MG63 (cell line): ENCODE results near the gene VPS11. TPM values are rescaled to one million over a fixed set of nuclear protein-coding genes. Genes with fewer than 3 reads are reported as not detected.
"Not testable (repeated sequence)": the region's sequence is repeated elsewhere in the genome, so short reads cannot be mapped to it uniquely, and the experiment has no call there.

Experiments
- DNase-seq: peaks from one replicate; pipeline ENCODE4 v3.0.0-alpha.2; 2020
- H3K27me3 ChIP-seq: fragments of 250-450 bp; sonication (Bioruptor Pico); 2 replicates; pipeline ENCODE4 v1.5.1; 2020; ENCODE audit warnings: mild to moderate bottlenecking, moderate library complexity
- H3K36me3 ChIP-seq: fragments of 250-450 bp; sonication (Bioruptor Pico); 2 replicates; pipeline ENCODE4 v1.5.1; 2020; ENCODE audit warnings: mild to moderate bottlenecking, moderate library complexity
- H3K4me3 ChIP-seq: fragments of 250-450 bp; sonication (Bioruptor Pico); 2 replicates; pipeline ENCODE4 v1.5.1; 2020; ENCODE audit warnings: mild to moderate bottlenecking, moderate library complexity
- H3K9me3 ChIP-seq: fragments of 250-450 bp; sonication (Bioruptor Pico); 2 replicates; pipeline ENCODE4 v1.5.1; 2020; ENCODE audit warnings: mild to moderate bottlenecking, moderate library complexity
- total RNA-seq: library from RNA; depleted of rRNA; stranded (reverse); fragments of >200 nt; shearing (Covaris generic); gene quantifications from 2 replicates; pipeline ENCODE4 v1.2.3, GENCODE V29; 2014; ENCODE audit warnings: low replicate concordance

The VPS11 gene
- total RNA-seq, 1 experiment from 2014 or later, result 14.2 TPM

GRCh38 chr11:119056421-119056999, 11.1 kb upstream of the VPS11 start:
- Histone ChIP-seq H3K27me3 (no peaks in the 10 kb centered on the region), H3K4me3 (peak overlapping the region; percentile 92), H3K36me3 (peaks cover 41% of the 10 kb centered on the region), H3K9me3 (no peaks in the 10 kb centered on the region)
- DNase-seq, result no peak

- peak within 1 kb of the TSS; percentile 92 for H3K4me3 ChIP-seq
Observed at GRCh38 chr11:119057000-119057769, 10.4 kb upstream of the VPS11 start, which contains the start of gene HYOU1. TSS of gene HYOU1 (minus strand) at chr11:119057205. CDS start at chr11:119056160, 1,045 bp downstream.

GRCh38 chr11:119059128-119059527, 8.5 kb upstream of the VPS11 start:
- not testable (repeated sequence) for H3K4me3 ChIP-seq, DNase-seq, H3K9me3 ChIP-seq, H3K27me3 ChIP-seq
- H3K36me3 ChIP-seq, result peaks cover 19% of the 10 kb centered on the region

More at GRCh38 chr11:119057000-119057769, 10.4 kb upstream of the VPS11 start, which contains the start of gene HYOU1:
- Histone ChIP-seq H3K9me3 (no peaks in the 10 kb centered on the region), H3K27me3 (no peaks in the 10 kb centered on the region), H3K36me3 (peaks cover 39% of the 10 kb centered on the region)
- DNase-seq, result peak; percentile 97

GRCh38 chr11:119061256-119061655, 6.4 kb upstream of the VPS11 start:
- Histone ChIP-seq H3K9me3 (no peaks in the 10 kb centered on the region), H3K36me3 (no peaks in the 10 kb centered on the region), H3K4me3 (no peak overlapping the region), H3K27me3 (no peaks in the 10 kb centered on the region)
- DNase-seq, result no peak

- H3K36me3 ChIP-seq, result no peaks in the 10 kb centered on the region
- H3K9me3 ChIP-seq, result no peaks in the 10 kb centered on the region
- H3K27me3 ChIP-seq, result no peaks in the 10 kb centered on the region
- H3K4me3 ChIP-seq, result no peak overlapping the region
- DNase-seq, result peak; percentile 38
Observed at GRCh38 chr11:119062779-119063178, 4.8 kb upstream of the VPS11 start.

GRCh38 chr11:119065369-119065768, 2.2 kb upstream of the VPS11 start:
- Histone ChIP-seq H3K4me3 (no peak overlapping the region), H3K9me3 (no peaks in the 10 kb centered on the region), H3K27me3 (no peaks in the 10 kb centered on the region), H3K36me3 (peaks cover 4% of the 10 kb centered on the region)
- DNase-seq, result no peak

GRCh38 chr11:119077839-119078238, 10.2 kb downstream of the VPS11 start:
- H3K36me3 ChIP-seq, result peaks cover 47% of the 10 kb centered on the region
- no peak for DNase-seq
- H3K9me3 ChIP-seq, result no peaks in the 10 kb centered on the region
- no peak overlapping the region for H3K4me3 ChIP-seq
- no peaks in the 10 kb centered on the region for H3K27me3 ChIP-seq

DNA sequence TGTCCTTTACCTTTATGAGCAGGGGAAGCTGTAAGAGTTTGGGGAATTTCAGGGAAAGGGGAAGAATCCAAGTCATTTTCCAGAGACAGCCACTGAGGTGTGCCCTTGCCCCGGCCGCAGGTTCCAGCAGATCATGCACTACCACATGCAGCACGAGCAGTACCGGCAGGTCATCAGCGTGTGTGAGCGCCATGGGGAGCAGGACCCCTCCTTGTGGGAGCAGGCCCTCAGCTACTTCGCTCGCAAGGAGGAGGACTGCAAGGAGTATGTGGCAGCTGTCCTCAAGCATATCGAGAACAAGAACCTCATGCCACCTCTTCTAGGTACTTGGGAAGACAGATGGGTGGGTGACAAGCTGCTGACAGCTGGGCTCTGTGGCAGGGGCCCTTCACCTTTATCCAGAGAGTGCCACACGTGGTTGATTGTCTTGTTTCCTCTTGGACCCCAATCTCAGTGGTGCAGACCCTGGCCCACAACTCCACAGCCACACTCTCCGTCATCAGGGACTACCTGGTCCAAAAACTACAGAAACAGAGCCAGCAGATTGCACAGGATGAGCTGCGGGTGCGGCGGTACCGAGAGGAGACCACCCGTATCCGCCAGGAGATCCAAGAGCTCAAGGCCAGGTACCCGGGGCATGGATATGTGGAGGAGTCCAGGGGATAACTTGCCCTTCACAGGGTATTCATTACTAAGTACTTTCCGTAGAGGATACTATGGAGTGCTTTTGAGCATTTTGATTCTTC, 11.2 kb downstream of the VPS11 start:
- no peak for DNase-seq
- Histone ChIP-seq H3K36me3 (peaks cover 37% of the 10 kb centered on the region), H3K4me3 (no peak overlapping the region)

GRCh38 chr11:119081682-119082260, 14.2 kb downstream of the VPS11 start:
- H3K36me3 ChIP-seq, result peaks cover 25% of the 10 kb centered on the region
- DNase-seq, result no peak
- H3K27me3 ChIP-seq, result no peaks in the 10 kb centered on the region
- no peak overlapping the region for H3K4me3 ChIP-seq
- no peaks in the 10 kb centered on the region for H3K9me3 ChIP-seq

More for the DNA sequence above, 11.2 kb downstream of the VPS11 start:
- Histone ChIP-seq H3K9me3 (no peaks in the 10 kb centered on the region), H3K27me3 (no peaks in the 10 kb centered on the region)

DNA sequence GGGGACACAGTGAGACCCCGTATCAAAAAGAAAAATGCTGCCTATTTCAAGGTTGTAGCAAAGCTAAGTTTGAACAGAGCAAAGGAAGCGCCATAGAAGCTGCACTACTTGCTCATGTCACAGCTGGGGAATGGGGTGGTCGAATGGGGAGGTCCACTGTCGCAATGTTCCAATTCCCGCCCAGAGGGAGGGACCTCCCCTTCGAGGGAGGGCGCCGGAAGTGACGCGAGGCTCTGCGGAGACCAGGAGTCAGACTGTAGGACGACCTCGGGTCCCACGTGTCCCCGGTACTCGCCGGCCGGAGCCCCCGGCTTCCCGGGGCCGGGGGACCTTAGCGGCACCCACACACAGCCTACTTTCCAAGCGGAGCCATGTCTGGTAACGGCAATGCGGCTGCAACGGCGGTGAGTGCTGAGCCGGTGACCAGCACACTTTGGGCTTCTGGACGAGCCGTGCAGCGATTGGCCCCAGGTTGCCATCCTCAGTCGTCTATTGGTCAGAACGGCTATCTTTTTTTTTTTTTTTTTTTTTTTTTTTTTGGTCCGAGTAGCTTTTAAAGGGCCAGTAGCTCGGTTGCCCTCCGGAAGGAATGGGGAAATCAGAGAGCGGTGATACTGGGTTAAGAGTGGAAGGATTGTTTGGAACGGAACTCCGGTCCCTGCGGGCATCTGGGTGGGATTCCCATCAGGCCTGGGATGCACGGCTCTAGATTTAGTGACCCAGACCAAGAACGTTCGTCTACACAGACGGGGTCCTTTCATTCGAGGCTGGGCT, 17.2 kb downstream of the VPS11 start, which contains the start of gene HMBS:
Gene HMBS (plus strand): TSS at position 219 of the 774 bp plus-strand sequence. CDS start 153 bp downstream, at position 372.
- Histone ChIP-seq H3K9me3 (no peaks in the 10 kb centered on the region), H3K4me3 (peak within 1 kb of the TSS; percentile 89), H3K27me3 (no peaks in the 10 kb centered on the region), H3K36me3 (peaks cover 12% of the 10 kb centered on the region)
- DNase-seq, result peak; percentile 90

- H3K9me3 ChIP-seq, result no peaks in the 10 kb centered on the region
- H3K36me3 ChIP-seq, result peaks cover 10% of the 10 kb centered on the region
- no peak for DNase-seq
- H3K4me3 ChIP-seq, result peak overlapping the region; percentile 89
- no peaks in the 10 kb centered on the region for H3K27me3 ChIP-seq
Observed at GRCh38 chr11:119085437-119085847, 17.8 kb downstream of the VPS11 start.

DNA sequence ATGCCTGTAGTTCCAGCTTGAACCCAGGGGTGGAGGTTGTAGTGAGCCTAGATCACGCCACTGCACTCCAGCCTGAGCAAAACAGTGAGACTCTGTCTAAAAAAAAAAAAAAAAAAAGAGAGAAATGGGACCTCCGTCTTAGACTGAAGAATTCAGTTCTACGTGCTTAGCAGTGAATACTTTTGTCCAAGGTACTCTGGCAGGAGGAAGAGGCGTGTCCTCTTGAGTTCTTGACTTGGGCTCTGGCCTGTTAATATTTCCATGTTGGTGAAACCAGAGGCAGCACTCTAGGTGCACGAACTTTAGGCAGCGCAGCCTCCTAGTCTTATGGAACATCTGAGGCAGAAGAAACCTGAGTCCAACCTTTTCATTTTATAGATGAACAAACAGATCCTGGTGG, 19.5 kb downstream of the VPS11 start:
- Histone ChIP-seq H3K4me3 (no peak overlapping the region), H3K36me3 (peaks cover 12% of the 10 kb centered on the region), H3K27me3 (no peaks in the 10 kb centered on the region), H3K9me3 (no peaks in the 10 kb centered on the region)
- no peak for DNase-seq

DNA sequence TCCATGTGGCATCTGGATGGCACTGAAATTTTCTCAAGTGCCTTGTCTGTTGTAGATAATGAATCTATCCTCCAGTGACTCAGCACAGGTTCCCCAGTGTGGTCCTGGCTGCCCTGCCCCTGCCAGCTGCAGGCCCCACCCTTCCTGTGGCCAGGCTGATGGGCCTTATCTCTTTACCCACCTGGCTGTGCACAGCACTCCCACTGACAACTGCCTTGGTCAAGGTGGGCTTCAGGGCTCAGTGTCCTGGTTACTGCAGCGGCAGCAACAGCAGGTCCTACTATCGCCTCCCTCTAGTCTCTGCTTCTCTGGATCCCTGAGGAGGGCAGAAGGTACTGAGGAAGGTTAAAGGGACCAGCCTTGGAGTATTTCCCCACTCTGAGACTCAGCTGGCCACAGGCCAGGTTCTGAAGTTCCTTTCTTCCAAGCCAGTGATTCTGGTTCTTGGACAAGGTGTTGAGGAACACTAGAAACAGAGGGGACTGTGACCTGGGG, 20.2 kb downstream of the VPS11 start:
- Histone ChIP-seq H3K36me3 (peaks cover 19% of the 10 kb centered on the region), H3K27me3 (no peaks in the 10 kb centered on the region), H3K4me3 (no peak overlapping the region), H3K9me3 (no peaks in the 10 kb centered on the region)
- DNase-seq, result no peak

- no peak for DNase-seq
- Histone ChIP-seq H3K36me3 (peaks cover 25% of the 10 kb centered on the region), H3K27me3 (no peaks in the 10 kb centered on the region), H3K4me3 (no peak overlapping the region), H3K9me3 (no peaks in the 10 kb centered on the region)
Observed at GRCh38 chr11:119088406-119088805, 20.8 kb downstream of the VPS11 start.

DNA sequence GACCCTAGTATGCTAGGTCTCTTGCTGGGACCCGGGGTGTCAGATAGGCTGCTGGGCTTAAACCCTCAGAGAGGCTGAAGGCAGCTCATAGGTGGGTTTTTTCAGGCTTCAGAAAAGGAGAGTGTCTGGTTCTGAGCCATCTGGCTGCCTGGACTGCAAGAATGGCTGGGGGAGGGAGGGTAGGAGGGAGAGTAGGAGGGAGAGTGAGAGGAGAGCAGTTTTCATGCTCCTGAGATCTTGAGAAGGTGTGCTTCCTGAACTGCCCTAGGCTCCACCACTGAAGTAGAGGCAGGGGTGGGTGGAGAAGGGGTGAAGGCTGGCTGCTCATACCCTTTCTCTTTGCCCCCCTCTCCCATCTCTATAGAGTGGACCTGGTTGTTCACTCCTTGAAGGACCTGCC, 21.7 kb downstream of the VPS11 start:
- H3K27me3 ChIP-seq, result no peaks in the 10 kb centered on the region
- H3K4me3 ChIP-seq, result no peak overlapping the region
- peaks cover 34% of the 10 kb centered on the region for H3K36me3 ChIP-seq
- DNase-seq, result no peak
- H3K9me3 ChIP-seq, result no peaks in the 10 kb centered on the region

DNA sequence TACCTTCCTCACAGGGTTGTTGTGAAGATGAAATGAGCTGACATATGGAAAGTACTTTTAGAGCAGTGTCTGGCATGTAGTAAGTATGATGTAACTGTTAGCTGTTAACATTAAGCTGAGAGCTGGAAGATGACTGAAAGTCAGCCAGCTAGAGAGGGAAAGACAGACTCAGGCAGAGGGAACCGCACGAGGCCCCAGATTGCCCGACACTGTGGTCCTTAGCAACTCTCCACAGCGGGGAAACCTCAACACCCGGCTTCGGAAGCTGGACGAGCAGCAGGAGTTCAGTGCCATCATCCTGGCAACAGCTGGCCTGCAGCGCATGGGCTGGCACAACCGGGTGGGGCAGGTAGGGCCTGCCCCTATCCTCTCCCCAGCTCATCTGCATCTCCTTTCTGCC, 23.6 kb downstream of the VPS11 start:
- no peaks in the 10 kb centered on the region for H3K9me3 ChIP-seq
- DNase-seq, result no peak
- H3K36me3 ChIP-seq, result peaks cover 43% of the 10 kb centered on the region
- no peaks in the 10 kb centered on the region for H3K27me3 ChIP-seq
- no peak overlapping the region for H3K4me3 ChIP-seq
